ENCODE data around the gene DLGAP4.

DNA sequence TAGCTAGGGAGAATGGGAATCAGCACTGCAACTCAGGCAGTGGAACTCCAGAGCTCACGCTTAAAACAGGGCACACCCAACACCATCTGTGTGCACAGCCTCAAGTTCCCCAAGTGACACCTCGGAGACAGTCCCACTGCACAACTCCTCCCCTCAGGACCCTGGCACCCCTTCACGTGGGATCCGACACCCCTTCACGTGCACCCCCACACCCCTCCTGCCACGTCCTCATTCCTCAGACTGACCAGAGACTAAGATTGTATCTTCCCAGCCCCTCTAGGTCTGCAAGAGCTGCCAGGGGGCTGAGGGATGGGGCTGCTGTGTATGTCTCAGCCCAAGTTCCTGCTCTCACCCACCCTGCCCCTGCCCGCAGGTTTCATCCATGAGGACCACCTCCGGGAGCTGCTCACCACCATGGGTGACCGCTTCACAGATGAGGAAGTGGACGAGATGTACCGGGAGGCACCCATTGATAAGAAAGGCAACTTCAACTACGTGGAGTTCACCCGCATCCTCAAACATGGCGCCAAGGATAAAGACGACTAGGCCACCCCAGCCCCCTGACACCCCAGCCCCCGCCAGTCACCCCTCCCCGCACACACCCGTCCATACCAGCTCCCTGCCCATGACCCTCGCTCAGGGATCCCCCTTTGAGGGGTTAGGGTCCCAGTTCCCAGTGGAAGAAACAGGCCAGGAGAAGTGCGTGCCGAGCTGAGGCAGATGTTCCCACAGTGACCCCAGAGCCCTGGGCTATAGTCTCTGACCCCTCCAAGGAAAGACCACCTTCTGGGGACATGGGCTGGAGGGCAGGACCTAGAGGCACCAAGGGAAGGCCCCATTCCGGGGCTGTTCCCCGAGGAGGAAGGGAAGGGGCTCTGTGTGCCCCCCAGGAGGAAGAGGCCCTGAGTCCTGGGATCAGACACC, 242.8 kb downstream of the DLGAP4 start:
- TF ChIP-seq, protein P1, sequence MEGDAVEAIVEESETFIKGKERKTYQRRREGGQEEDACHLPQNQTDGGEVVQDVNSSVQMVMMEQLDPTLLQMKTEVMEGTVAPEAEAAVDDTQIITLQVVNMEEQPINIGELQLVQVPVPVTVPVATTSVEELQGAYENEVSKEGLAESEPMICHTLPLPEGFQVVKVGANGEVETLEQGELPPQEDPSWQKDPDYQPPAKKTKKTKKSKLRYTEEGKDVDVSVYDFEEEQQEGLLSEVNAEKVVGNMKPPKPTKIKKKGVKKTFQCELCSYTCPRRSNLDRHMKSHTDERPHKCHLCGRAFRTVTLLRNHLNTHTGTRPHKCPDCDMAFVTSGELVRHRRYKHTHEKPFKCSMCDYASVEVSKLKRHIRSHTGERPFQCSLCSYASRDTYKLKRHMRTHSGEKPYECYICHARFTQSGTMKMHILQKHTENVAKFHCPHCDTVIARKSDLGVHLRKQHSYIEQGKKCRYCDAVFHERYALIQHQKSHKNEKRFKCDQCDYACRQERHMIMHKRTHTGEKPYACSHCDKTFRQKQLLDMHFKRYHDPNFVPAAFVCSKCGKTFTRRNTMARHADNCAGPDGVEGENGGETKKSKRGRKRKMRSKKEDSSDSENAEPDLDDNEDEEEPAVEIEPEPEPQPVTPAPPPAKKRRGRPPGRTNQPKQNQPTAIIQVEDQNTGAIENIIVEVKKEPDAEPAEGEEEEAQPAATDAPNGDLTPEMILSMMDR (conservative IDR thresholded peaks at IDR 0.05 in 1 of 2, IDR thresholded peaks at IDR 0.05 in 1 of 2; ENCODE audit: extremely low read depth in 1 of 2, insufficient read depth in 1 of 2, low read depth in 1 of 2, low read length in 2 of 2), result no peak
- TF ChIP-seq EZH2 (IDR thresholded peaks at IDR 0.05; ENCODE audit: borderline replicate concordance, low read length), result no peak
